ENCODE results near the gene SLC39A9. TPM values are rescaled to one million over a fixed set of nuclear protein-coding genes. Genes with fewer than 3 reads are reported as not detected.
"Not testable (repeated sequence)": the region's sequence is repeated elsewhere in the genome, so short reads cannot be mapped to it uniquely, and the experiment has no call there.

The SLC39A9 gene
- total RNA-seq, 2 experiments from 2014 or later: 86.5 to 91.7 TPM

GRCh38 chr14:69473946-69474345 lies 75.5 kb downstream of the SLC39A9 start:
- TF ChIP-seq CTCF (conservative IDR thresholded peaks at IDR 0.05; ENCODE audit: low read length) (no peak), EZH2phosphoT487 (IDR thresholded peaks at IDR 0.05; ENCODE audit: borderline replicate concordance, low read depth, low read length) (no peak)
- ChIA-PET CTCF (ENCODE audit: unreplicated experiment) (no interaction called here), POLR2A (no interaction called here)

GRCh38 chr14:69475194-69475818 lies 76.8 kb downstream of the SLC39A9 start:
- peak; percentile 52 for DNase-seq (ENCODE audit: low spot score)
- TF ChIP-seq EZH2phosphoT487 (IDR thresholded peaks at IDR 0.05; ENCODE audit: borderline replicate concordance, low read depth, low read length) (no peak), CTCF (conservative IDR thresholded peaks at IDR 0.05; ENCODE audit: low read length) (peak; percentile 77)
- intact Hi-C loops (cut with micrococcal nuclease; ENCODE audit: unreplicated experiment): loop anchor here (5.0 kb wide), 1 partner anchor 233 kb away; no protein-coding TSS in a partner anchor
- Histone ChIP-seq H3K4me1 (ENCODE audit: insufficient read depth, low read length, poor library complexity, severe bottlenecking) (peaks cover 12% of the 10 kb centered on the region), H3K9me2 (ENCODE audit: insufficient read depth, low read length) (no peaks in the 10 kb centered on the region), H3K9me3 (ENCODE audit: low read length) (no peaks in the 10 kb centered on the region), H3K4me3 (ENCODE audit: low read depth, low read length, poor library complexity, severe bottlenecking) (no peak overlapping the region), H2AFZ (ENCODE audit: low read length) (no peak overlapping the region), H4K20me1 (ENCODE audit: insufficient read depth, low read length) (no peaks in the 10 kb centered on the region), H3K79me2 (ENCODE audit: insufficient read depth, low read depth, low read length) (no peaks in the 10 kb centered on the region), H3K4me2 (ENCODE audit: low read length) (no peak overlapping the region), H3K36me3 (ENCODE audit: insufficient read depth, low read length) (no peaks in the 10 kb centered on the region), H3K27ac (ENCODE audit: low read depth, low read length, poor library complexity, severe bottlenecking) (no peak overlapping the region)
- BruUV-seq (replicated peaks): no TSS peak
- POLR2A ChIA-PET: interaction anchor here (1.1 kb wide), 1 partner anchor 15 kb away, joined by 3 read pairs; no protein-coding TSS in a partner anchor
- CTCF ChIA-PET (ENCODE audit: unreplicated experiment): no interaction called here

More at GRCh38 chr14:69473946-69474345, 75.5 kb downstream of the SLC39A9 start:
- no TSS peak for BruUV-seq (replicated peaks)
- H3K27ac ChIP-seq (ENCODE audit: low read depth, low read length, poor library complexity, severe bottlenecking): no peak overlapping the region
- no peaks in the 10 kb centered on the region for H3K36me3 ChIP-seq (ENCODE audit: insufficient read depth, low read length)
- no peaks in the 10 kb centered on the region for H3K4me1 ChIP-seq (ENCODE audit: insufficient read depth, low read length, poor library complexity, severe bottlenecking)
- no peak for DNase-seq (ENCODE audit: low spot score)
- no peaks in the 10 kb centered on the region for H3K9me2 ChIP-seq (ENCODE audit: insufficient read depth, low read length)
- H3K9me3 ChIP-seq (ENCODE audit: low read length): no peaks in the 10 kb centered on the region
- intact Hi-C loops (cut with micrococcal nuclease; ENCODE audit: unreplicated experiment): no loop called here
- H4K20me1 ChIP-seq (ENCODE audit: insufficient read depth, low read length): no peaks in the 10 kb centered on the region
- H3K4me3 ChIP-seq (ENCODE audit: low read depth, low read length, poor library complexity, severe bottlenecking): no peak overlapping the region
- H3K79me2 ChIP-seq (ENCODE audit: insufficient read depth, low read depth, low read length): no peaks in the 10 kb centered on the region
- no peak overlapping the region for H2AFZ ChIP-seq (ENCODE audit: low read length)
- H3K4me2 ChIP-seq (ENCODE audit: low read length): no peak overlapping the region

DNA sequence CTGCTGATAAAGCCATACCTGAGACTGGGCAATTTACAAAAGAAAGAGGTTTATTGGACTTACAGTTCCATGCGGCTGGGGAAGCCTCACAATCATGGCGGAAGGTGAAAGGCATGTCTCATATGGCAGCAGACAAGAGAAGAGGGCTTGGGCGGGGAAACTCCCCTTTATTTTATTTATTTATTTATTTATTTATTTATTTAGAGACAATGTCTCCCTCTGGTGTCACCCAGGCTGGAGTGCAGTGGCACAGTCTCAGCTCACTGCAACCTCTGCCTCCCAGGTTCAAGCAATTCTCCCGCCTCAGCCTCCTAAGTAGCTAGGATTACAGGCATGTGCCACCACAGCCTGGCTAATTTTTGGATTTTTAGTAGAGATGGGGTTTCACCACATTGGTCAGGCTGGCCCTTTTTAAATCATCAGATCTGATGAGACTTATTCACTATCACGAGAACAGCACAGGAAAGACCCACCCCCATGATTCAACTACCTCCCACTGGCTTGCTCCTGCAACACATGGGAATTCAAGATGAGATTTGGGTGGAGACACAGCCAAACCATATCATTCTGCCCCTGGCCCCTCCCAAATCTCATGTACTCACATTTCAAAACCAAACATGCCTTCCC lies 78.4 kb downstream of the SLC39A9 start:
- H2AFZ ChIP-seq (ENCODE audit: low read length); H4K20me1 ChIP-seq (ENCODE audit: insufficient read depth, low read length); H3K4me2 ChIP-seq (ENCODE audit: low read length); H3K79me2 ChIP-seq (ENCODE audit: insufficient read depth, low read depth, low read length); H3K9me3 ChIP-seq (ENCODE audit: low read length); BruUV-seq (replicated peaks); H3K27ac ChIP-seq (ENCODE audit: low read depth, low read length, poor library complexity, severe bottlenecking); H3K9me2 ChIP-seq (ENCODE audit: insufficient read depth, low read length); CTCF ChIA-PET (ENCODE audit: unreplicated experiment); H3K36me3 ChIP-seq (ENCODE audit: insufficient read depth, low read length); H3K4me3 ChIP-seq (ENCODE audit: low read depth, low read length, poor library complexity, severe bottlenecking): not testable (repeated sequence)
- intact Hi-C loops (cut with micrococcal nuclease; ENCODE audit: unreplicated experiment): loop anchor here (5.0 kb wide), 1 partner anchor 235 kb away; no protein-coding TSS in a partner anchor
- DNase-seq (ENCODE audit: low spot score): peak; percentile 24
- H3K4me1 ChIP-seq (ENCODE audit: insufficient read depth, low read length, poor library complexity, severe bottlenecking): peaks cover 27% of the 10 kb centered on the region
- POLR2A ChIA-PET: interaction anchor here (0.6 kb wide), 1 partner anchor 178 kb away, joined by 3 read pairs; no protein-coding TSS in a partner anchor
- peak; percentile 31; the same call in 1 of the 2 replicates for TF ChIP-seq CTCF (conservative IDR thresholded peaks at IDR 0.05; ENCODE audit: low read length)

GRCh38 chr14:69478055-69478454 lies 79.6 kb downstream of the SLC39A9 start:
- H4K20me1 ChIP-seq (ENCODE audit: insufficient read depth, low read length); H3K9me2 ChIP-seq (ENCODE audit: insufficient read depth, low read length); H3K4me2 ChIP-seq (ENCODE audit: low read length); H3K36me3 ChIP-seq (ENCODE audit: insufficient read depth, low read length); H3K4me3 ChIP-seq (ENCODE audit: low read depth, low read length, poor library complexity, severe bottlenecking); H3K27ac ChIP-seq (ENCODE audit: low read depth, low read length, poor library complexity, severe bottlenecking); DNase-seq (ENCODE audit: low spot score); H3K79me2 ChIP-seq (ENCODE audit: insufficient read depth, low read depth, low read length); POLR2A ChIA-PET; H2AFZ ChIP-seq (ENCODE audit: low read length); H3K9me3 ChIP-seq (ENCODE audit: low read length); CTCF ChIA-PET (ENCODE audit: unreplicated experiment); BruUV-seq (replicated peaks): not testable (repeated sequence)
- intact Hi-C loops (cut with micrococcal nuclease; ENCODE audit: unreplicated experiment): loop anchor here (5.0 kb wide), 1 partner anchor 236 kb away; no protein-coding TSS in a partner anchor
- peaks cover 38% of the 10 kb centered on the region for H3K4me1 ChIP-seq (ENCODE audit: insufficient read depth, low read length, poor library complexity, severe bottlenecking)

Data from OCI-LY7 (cell line).